ENCODE data around the gene HS3ST3B1.

Gene HS3ST3B1

DNA sequence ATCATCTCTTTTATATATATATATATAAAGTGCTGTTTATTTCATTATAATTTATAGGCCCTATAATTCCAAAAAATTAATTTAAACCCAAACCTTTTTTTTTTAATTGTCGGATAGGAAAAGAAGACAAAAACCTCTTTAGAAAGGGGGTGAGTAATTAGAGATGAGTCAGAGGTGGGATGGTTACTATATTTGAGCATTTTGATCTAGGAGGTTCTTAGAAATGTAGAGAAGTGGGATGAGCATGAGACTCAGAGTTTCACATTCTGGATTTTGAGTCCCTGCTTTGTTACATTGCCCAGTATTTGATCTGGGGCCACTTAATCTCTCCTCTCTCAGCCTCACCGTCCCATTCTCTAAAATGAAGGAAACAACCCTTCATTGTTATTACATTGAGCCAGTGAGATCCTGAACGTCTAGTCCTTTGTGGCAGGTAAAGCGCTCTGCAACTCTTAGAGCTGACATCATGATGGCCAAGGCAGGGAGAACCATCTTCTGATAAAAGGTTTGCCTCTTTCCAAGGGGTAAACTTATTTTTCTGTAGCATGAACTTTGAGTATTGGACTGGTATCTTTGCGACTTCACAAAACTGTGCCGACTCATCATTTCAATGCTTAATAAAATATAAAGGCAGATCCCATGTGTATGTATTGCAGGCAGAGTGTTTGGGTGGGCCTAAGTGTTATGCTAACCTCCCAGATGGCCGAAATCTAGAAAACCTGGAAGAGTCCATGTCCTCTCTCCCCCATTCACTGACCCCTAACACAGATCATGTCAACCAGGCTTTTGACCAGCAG is 21.3 kb downstream of the HS3ST3B1 start:
- FAIRE-seq, result no peak

DNA sequence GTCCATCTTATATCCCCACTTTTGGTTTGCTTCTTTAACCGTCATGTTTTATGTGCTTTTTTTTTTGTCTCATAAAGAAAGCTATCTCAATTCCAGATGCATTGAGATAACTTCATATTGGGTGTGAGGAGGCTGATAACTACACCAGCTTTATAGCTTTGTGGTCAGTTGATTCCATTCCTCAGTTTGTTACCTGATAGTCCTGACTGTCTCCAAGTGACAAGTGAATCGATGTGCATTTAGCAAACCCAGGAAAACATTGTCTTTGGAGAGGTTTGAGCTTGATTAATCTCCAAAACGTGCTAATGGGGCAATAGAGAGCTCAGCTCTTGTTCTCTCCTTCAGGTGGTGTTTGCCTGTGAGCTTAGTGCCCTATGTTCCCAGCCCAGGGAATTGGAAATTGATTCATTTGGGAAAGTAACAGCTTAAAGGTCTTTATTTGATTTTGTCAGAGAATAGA is 22.7 kb downstream of the HS3ST3B1 start:
- no peak for FAIRE-seq

DNA sequence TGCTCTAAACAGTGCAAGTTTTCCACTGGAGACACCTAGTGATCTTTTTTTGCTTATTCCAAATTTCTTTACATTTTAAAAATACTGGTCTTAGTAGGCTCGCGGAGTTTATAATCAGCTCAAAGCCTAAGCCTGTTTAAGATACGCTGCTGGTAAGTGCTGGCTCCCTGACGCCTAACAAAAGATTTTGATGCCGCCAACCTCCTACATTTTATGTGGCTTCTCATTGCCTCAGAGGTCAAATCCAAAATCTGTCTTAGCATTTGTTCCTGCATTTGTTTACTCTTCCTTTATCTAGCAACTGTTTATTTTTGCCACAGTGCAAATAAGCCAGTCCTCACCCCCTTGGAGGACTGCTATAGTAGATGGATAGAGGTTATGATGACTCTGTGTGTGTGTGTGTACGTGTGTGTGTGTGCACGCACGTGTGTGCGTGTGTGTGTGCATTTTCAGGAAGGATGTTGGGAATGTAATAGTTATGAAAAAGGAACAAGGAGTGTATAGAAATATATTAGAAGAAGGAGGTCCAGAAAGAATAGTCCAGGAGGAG is 24.8 kb downstream of the HS3ST3B1 start:
- FAIRE-seq, result no peak

DNA sequence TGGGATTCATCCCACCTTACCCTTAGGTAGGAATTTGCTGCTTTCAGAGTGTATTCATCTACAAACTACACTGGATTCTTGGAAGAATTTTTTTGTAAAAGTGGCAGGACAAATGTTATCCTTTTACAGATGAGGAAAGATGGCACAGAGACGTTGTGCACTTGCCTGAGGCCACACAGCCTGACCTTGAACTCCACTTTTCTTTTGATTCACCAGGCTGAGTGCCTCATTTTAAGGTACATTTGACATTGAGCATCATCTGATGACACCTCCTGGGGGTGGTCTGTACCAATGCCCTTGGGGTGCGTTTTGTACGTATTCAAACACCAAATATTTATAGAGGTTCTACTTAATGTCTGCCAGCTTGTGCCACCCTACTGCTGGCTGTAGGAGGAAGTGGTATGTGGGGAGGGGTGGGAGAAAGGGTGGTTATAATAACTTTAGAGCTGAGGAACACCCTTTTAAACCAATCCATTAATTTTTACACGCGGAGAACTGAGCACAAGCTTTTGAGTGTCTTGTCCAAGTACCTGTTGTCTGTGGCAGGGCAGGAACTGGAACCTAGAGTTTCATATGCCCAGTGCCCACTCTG is 29.1 kb downstream of the HS3ST3B1 start:
- no peak for FAIRE-seq

DNA sequence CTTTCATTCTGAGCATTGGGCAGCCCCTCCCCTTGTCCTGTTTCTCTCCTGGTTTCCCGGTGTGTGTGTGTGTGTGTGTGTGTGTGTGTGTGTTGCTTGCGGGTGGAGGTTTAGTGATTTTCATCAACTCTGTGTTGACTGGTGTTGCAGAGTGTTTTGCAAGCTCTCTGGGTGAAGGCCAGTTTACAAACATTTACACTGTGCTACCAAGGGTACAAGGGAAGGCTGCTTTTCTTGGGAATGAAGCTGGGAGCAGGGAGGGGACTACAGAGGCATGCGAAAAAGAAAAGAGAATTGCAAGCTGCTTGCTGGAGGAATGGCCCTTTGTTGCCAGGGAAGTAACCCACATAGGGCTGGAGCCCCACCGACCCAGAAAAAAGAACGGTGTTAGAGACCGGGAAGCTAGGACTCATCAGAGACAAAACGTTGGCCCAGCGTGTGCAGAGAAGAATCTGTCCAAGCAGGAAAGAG is 29.6 kb downstream of the HS3ST3B1 start:
- FAIRE-seq, result no peak

DNA sequence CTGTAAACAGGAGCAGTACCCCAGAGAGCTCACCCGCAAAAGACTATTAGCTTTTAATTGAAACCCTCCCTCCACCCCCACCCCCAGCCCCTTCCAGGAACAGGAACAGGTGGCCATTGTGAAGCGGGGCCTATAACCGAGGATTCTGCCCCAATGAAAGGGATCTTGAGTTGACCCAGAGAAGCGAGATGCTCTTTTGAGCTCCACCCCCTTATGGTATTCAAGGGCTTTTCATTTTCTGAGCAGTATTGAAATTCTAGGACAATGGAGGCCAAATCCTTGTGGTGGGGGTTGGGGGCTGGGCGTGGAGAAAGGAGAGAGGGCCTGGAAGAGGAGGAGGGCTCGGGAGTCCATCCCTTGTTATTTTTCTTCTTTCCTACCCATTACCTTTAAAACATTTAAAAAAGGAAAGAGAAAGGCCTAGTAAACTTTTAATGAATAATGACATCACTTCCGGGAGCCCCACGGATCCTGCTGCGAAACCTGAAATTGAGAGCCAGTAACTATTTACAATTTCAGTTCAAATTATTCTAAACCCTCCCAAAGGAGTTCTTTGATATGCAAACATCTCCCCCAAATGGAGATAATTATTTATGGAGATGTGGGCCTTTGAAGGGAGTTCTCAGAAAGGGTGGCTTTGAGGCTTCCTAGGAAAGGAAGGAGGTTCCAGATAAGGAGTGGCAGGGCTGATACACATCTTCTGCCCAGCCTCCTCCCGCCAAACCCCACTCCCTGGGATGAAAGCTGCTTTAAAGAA is 30.5 kb downstream of the HS3ST3B1 start:
- no peak for FAIRE-seq

DNA sequence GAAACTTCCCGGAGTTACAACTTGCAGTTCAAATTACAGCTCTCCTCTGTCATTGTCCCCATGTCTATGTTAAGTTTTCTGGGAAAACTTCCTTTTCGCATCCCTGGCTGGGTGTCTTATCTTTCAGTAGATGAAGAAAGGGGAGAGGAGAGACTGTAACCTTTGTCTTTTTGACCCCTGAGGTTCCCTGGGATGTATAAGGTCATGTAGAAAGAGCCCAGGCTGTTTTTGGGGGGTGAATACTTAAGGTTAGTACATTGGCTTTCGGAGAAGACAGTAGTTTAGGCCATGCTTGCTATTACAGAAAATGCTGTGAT is 31.1 kb downstream of the HS3ST3B1 start:
- no peak for FAIRE-seq

DNA sequence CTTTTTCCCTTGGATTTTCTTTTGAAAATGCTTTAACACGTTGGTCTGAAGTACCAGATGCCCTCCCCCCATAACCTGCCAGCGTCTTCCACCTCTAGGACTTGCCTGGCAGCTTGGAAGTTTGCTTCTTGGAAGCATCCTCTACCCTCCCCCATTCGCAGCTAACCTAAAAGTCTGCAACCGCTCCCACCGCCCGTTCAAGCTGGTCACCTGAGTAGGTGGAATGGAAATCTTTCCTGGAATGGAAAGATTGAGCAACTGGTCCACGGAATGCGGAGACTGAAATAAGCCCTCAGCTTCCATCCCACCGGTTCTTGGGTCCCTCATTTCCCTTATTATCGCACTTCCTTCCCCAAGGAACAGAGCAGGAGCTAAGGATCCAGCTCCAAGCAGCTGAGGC is 31.4 kb downstream of the HS3ST3B1 start:
- FAIRE-seq, result no peak

DNA sequence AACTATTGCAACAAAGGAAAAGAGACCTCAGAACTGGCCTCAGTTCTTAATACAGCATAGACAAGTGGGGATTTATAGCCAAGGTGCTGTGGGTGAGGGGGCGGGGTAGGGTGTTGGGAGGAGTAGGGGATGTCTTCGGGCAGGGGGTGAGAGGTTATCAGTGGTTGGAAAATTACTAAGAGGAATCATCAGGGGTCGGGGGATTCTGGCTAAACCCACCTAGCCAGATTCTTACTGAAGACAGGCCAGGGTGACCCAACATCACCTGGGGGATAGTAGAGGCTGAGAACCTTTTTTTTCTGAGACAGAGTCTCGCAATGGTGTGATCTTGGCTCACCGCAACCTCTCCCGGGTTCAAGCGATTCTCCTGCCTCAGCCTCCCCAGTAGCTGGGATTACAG is 32.6 kb downstream of the HS3ST3B1 start:
- no peak for FAIRE-seq

DNA sequence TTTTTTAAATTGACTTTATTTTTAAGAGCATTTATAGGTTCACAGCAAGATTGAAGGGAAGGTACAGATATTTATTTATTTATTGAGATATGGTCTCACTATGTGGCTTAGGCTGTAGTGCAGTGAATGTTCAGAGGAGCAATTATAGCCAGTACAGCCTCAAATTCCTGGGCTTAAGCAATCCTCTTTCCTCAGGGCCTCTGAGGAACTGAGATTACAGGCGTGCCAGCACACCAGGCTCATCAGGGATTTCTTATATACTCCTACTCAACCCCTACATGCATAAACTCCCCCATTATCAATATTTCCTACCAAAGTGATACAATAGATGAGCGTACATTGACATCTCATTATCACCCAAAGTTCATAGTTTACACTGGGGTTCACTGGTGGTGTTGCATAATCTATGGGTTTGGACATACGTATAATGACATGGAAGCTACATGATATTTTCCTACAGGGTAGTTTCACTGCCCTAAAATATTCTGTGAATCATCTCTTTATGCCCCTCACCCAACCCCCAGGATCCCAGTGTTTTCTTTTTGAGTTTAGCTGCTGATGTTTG is 33.5 kb downstream of the HS3ST3B1 start:
- no peak for FAIRE-seq

DNA sequence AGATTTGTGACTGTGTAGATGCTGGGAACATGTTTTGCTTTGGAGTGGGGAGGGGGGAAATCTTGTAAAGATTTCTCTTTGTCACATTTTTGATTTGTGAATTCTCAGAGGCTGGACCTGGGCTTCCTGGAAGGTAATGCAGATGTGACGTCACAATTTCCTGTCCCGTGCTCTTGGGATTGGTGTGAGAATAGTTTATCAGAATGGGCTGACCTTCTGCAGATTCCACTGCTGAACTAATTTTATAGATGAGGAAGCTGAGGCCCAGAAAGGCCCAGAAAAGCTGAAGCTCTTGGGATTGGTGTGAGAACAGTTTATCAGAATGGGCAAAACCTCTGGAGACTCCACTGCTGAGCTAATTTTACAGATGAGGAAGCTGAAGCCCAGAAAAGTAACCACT is 34.0 kb downstream of the HS3ST3B1 start:
- FAIRE-seq, result no peak

DNA sequence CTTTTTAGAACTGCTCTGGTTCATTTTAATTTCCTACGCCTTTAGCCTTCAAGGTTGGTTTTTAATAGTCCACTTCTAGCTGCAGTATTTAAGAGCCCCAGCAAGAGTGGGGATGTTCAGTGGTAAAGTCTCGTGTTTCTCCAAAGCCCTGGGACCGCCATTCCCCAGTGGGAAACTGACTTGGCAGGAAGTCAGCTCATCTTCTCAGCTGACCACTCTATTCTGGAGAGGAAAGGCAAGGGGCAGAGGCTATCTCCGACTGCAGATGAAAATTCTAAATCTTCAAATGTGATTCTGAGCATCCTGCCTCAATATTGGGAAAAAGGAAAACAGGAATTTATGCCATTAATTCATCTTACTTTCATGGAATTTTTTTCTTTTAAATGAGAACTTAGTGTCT is 35.5 kb downstream of the HS3ST3B1 start:
- no peak for FAIRE-seq

DNA sequence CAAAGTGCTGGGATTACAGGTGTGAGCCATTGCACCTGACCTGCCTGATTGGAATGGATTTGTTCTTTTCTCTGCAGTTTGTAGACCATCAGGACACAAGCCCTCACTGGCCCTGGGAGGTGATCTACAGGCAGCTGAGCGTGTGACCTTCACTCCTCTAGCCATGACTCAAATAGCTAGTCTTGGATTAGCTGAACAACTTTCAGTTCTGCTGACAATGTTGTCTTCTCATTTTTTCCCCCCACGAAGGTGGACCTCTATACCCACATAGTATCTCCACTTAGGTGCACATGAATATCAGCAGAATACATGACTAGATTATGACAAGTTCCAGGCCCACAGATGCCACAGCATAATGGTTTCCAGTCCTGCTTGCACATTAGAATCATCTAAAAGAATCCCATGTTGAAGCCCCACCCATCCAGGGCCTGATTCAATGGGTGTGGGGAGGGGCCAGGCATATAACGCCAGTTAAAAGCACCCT is 36.8 kb downstream of the HS3ST3B1 start:
- FAIRE-seq, result no peak

DNA sequence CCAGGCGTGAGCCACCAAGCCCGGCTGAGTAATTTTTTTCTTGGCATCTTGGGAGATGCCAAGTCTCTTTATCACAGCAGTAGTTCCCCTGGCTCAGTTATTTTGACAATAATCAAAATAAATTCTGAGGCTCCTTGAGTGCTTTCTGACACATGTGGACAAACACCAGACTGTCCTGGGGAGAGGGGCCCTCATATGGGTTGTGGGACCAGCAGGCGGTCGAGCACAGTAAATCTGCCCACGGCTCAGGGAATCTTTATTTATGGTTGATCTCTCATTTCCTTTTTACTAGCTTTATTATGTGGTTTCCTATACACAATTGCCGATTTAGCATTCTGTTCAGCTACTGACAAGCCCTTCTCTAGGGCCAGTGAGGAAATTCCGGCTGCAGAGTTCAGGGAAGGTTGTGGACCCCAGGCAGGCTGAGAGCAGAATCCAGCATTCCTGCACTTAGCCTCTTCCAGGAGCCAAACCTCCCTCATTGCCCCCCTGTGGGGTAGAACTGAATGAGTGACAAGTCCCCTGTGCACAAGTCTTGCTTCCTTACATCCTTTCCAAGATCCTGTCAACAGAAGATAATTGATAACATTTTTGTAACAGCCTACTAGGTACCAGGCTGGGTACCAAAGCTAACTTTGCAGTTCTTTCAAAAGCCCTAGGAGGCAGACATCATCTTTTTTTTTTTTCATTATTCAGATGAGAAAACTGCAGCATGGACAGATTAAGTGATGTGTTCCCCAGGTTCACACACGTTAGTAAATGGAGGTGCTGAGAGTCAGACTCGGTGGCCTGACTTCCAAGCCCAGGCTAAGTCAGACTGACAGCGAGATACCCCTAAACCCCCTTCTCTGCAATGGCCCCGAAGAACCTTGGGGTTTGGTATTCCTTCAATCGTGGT is 40.2 kb downstream of the HS3ST3B1 start:
- FAIRE-seq, result no peak

DNA sequence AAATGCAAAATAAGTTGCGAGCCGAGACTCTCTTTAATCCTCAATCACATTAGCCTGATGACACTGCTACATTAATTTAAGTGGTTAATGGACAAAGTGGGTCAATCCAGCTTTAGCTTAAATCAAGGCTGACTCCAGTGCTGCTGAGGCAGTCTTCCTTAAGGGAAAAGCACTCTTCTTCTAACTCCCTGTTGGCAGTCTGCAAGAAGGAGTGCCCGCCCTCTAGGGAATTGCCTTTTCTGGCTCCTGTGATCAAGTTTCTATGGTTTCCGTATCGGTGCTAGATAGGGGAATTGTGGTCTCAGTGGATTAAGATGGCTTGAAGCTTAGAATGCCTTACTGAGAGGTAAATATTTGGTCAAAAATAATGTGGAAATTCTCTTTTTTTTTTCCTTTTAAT is 41.0 kb downstream of the HS3ST3B1 start:
- FAIRE-seq, result no peak

DNA sequence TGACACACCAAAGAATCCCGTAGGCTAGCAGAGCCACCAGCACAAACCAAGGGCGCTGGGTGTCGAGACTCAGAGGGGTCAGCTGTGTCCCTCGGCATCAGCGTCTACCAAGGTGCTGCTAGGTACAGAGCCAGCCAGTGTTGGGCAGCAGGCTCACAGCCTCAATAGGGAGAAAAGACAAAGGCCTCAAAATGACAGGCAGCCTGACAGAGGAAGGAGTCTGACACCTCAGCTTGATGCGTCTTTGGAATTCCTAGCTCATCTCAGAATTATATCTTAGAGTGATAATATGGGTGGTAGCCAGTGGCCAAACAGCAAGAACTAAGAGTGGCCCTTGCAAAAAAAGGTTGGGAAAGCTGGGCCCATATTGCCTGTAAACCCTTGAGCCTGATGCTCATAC is 45.9 kb downstream of the HS3ST3B1 start:
- FAIRE-seq, result no peak

DNA sequence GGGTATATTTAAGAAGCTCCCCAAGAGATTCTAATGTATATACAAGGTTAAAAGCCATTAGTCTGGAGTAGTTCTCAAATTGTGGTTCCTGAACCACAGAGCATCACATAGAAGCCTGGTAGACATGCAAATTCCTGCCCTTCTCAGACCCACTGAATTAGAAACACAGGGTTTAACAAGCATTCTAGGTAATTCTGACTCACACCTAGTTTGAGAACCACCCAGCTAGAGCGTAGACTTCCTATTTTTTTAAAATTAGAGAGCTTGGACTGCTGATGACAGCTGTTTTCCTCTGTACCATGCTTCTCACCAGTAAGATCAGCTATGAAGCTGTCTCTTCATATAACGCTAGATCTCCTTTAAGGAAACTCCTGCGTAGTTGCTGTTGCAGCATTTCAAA is 50.6 kb downstream of the HS3ST3B1 start:
- FAIRE-seq, result no peak

DNA sequence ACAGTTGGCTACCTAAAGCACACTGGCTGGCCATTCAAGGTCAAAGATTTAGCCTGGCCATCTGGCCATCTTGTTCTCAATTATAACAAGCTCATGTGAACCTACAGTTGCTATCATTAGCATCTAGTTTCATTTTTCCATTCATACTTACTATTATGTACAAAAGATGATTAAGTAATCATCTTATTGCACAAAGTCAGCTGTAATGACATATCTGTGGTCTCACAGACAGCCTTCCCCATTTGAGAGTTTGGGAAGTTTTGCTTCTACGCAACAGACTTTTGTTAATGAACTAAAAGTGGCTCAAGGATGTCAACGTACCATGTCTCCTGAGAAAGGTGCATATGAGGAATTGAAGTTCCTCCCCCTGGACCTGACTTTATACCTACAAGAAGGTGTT is 51.3 kb downstream of the HS3ST3B1 start:
- FAIRE-seq, result no peak

DNA sequence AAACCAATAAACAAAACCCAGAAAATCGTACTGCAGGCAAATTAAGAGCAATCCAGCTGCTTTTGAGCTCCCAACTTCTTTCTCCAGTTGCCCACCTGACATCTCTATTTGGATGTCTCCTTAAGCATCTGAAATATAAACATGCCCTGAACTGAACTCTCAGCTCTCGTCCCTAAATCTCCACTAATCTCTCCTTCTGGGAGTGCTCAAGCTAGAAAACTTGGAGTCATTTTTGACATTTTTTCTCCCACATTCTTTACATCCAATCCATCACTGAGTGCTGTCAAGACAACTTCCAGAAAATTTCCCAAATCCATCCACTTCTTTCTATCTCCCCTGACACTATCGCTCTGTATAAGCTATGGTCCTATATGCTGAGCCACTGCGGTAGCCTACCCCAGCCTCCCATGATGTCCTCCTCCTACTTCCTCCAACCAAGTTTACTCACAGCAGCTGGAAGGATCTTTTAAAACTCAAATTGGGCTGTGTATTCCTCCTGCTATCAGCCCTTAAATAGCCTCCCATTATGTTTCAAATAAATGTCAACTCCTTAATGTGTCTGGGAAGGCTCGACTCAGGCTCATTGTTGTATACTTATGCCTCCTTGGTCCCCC is 53.1 kb downstream of the HS3ST3B1 start:
- no peak for FAIRE-seq

DNA sequence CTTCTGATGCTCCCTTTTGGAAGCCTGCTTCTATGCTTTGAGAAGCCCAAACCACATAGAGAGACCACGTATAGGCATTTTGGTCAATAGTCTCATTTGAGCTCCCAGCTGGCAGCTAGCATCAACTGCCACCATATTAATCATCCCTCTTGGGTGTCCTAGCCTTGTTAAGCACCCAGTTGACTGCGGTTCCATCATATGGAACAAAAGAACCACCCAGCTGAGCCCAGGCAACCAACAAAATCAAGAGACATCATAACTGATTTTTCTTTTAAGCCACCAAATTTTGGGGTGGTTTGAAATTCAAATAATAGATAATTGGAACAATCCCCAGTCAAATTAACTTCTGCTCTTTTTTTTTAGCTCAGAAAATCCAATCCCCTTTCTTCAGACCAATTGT is 53.9 kb downstream of the HS3ST3B1 start:
- FAIRE-seq, result no peak

DNA sequence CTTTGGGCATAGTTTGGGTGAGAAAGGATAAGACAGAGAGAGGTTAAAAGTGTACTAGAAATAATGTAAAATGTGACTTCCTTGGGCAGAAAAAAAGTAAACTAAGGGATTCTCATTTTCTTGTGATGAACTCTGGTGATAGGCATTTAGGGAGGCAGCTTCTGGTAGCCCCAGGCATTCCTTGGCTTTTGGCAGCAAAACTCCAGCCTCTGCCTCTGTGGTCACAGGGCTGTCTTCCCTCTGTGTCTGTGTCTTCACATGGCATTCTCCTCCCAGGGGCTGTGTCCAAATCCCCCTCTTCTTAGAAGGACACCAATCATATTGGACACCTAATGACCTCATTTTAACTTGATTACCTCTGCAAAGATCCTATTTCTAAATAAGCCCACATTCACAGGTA is 54.7 kb downstream of the HS3ST3B1 start:
- FAIRE-seq, result no peak

Data from islet of Langerhans (tissue), 1 donor.